Measurements from ENCODE around the gene SLC12A5.

Gene SLC12A5

DNA sequence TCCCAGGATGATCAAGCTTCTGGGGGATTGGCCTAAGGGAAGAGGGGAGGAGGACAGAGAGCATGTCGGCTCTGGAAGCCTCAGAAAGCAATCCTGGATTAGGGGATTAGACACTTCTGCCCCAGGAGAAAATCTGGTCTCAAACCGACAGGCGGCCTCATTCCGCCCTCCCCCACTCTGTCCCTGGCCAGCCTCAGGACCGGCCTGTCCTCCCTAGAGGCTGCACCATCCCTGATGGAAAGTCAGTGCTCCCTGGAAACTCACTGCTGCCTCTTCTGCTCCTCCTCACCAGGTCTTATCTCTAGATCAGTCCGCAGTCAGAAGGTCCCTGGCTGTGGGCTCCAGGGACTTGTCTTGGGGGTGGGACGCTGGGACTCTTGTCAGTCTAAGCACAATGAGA, 905 bp upstream of the SLC12A5 start:
- no peak for DNase-seq (ENCODE audit: low spot score)

DNA sequence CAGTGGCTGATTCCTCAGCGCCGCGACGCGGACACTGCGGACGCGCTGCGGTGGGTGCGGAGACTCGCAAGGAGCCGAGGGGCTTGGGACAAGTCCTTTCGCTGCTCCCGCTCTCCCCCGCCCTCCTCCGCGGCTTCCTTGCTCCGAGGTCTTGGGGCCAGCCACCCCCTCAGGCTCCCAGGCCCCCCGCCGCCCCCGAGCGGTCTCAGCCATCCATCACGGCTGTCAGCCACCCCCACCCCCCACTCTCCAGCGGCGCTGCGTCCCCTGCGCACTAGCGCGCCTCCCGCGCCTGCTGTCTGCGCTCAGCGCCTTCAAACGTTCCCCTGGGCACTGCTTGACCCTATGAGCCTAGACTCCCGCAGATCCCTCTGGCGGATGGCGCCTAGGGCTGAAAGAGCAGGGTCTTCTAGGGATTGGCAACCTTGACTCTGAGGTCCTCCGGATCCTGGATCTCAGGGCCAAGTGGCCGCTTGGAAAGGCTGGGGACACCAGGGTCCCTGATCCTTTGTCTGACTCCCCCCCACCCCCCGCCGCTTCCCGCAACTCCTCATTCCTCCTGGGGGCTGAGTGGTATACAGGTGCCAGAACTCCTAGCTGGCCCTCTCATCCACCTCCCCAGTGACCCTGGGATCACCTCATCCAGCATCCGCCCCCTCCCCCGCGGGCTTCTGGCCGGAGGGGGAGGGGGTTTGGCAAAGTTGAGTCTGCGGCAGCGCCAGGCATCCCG, 1.4 kb downstream of the SLC12A5 start:
- DNase-seq (ENCODE audit: low spot score) = no peak

DNA sequence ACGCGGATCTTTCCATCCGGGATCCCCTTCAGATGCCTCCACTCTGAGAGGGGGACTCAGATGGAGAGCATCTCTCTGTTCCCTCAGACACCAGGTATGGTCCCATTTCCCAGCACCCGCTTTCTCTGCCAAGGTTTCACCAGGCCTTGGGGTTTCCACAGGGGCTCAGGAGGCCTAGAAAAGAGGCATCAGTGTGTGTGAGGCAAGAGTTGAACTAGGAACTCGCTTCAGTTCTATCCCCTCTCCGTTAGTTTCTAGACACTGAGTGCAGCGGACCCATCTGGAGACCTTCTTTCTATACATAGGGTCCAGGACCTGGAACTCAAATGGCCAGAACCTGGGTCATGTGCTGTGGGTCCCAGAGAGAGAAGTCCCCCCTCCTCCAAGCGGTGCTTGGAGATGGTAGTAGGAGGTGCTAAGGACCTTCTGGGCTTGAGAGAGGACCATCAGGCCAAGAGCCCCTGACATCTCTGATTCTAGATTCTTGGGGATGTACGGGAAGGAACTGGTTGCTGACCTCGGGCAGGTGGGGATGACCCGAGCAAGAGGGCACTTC, 2.1 kb downstream of the SLC12A5 start:
- DNase-seq (ENCODE audit: low spot score) = no peak

DNA sequence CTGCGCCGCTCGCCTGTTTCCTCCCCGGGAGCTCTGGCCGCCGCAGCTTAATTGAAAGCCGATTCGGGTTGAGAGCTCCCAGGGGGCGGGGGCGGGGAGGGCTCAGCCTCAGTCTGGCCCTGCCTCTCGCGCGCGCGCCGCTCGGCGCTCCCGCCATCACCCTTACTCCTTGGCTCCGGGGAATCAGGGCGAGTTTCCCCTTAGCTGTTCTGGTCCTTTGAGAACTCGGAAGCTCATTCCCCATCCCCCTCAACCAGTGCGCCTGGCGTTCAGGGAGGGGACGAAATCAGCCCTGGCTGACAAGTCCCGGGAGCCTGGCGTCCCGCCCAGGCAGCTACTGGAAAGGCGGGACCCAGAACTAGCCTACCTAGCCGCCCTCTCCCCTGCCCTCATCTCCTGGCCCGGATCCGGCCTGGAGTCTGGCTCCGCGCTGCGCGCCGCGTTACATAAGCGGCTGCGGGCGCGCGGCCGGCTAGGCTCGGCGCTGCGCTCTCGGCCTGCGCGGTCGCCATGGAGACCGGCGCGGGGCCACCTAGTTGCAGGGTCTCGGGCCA, 2.8 kb downstream of the SLC12A5 start:
- DNase-seq (ENCODE audit: low spot score) = no peak

DNA sequence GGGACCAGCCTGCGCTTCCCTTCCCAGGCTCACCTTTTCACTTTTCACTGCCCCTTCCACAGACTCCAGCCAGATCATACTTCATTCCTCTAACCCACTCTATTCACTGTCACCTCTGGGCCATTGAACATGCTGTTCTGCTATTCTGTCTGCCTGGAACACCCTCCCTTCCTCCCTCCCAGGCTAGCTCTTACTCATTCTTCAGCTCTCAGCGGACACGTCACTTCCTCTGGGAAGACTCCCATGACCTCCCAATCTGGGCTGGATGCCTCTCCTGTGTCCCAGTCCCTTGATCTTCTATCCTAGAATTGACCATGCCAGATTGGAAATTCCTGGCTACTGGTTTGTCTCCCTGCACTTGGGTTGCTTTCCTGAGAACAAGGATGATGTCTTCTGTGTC, 5.0 kb downstream of the SLC12A5 start:
- peak; percentile 68 for DNase-seq (ENCODE audit: low spot score)

DNA sequence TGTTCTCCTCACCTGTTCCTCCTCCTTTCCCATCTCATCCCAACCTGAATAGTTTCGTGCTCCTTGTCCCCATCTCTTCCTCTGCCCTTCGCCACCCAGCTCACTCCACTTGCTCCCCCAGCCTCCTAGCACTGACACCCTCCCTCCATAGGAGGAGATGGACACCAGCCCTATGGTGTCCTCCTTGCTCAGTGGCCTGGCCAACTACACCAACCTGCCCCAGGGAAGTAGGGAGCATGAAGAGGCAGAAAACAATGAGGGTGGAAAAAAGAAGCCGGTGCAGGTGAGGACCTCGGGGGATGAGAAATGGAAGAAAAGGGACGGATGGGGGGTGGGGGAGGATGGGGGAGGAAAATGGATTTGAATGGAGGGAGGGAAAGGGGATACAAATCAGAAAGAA, 6.2 kb downstream of the SLC12A5 start:
- no peak for DNase-seq (ENCODE audit: low spot score)

DNA sequence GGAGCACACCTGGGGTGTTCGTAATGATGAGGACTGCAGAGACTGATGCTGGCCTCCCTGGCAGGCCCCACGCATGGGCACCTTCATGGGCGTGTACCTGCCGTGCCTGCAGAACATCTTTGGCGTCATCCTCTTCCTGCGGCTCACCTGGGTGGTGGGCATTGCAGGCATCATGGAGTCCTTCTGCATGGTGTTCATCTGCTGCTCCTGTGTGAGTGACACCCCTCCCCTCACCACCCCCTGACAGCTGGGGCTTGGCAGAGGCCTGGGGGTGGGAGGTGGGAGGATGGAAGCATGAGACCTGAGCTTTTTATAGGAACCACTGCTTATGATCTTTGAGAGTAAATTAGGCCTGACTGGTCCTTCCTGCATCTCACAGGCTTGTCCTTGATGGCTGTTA, 6.7 kb downstream of the SLC12A5 start:
- no peak for DNase-seq (ENCODE audit: low spot score)

DNA sequence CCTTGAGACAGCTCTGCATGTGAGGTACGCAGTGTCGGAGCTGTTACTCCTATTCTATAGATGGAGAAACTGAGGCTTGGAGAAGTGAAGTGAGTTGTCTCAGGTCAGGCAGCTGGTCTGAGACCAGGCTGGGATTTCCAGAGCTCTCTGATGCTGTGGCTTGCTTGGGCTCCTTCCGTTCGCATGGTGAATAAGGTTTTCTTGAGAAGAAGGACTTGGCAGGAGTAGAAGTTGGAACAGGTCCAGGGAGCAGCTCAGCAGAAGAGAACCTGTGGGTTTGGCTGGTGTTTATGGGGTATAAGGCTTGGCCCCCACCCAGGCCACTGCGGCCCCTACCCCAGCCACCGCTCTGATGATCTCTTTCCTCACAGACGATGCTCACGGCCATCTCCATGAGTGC, 7.4 kb downstream of the SLC12A5 start:
- DNase-seq (ENCODE audit: low spot score) = no peak

- no peak for DNase-seq (ENCODE audit: low spot score)
These were observed 8.0 kb downstream of the SLC12A5 start for GRCh38 chr20:46037036-46037435.

GRCh38 chr20:46040902-46041535, 12.0 kb downstream of the SLC12A5 start:
- peak; percentile 61 for DNase-seq (ENCODE audit: low spot score)

DNA sequence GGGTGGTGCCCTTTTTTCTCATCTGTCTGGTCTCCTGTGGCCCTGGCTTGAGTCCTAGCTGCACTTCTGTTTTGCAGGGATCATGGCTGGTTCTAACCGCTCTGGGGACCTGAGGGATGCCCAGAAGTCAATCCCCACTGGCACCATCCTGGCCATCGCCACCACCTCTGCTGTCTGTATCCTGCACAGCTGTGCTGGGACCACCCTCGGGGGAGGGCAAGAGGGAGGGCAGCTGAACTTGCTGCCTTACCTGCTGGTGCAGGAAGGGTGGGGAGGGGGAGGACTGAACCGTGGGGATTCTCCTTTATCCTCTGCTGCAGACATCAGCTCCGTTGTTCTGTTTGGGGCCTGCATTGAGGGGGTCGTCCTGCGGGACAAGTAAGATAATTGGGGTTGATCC, 14.5 kb downstream of the SLC12A5 start:
- no peak for DNase-seq (ENCODE audit: low spot score)

DNA sequence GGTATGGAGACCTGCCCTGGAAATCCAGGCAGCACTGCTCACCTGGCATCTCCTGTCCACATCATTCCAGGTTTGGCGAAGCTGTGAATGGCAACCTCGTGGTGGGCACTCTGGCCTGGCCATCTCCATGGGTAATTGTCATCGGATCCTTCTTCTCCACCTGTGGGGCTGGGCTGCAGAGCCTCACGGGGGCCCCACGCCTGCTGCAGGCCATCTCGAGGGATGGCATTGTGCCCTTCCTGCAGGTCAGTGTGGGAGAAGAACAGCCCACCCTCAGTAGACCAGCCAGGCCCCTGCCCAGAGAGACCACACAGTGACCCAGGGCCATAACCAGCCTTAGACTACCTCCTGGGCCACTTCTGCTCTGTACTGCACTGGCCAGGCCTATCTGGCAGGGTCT, 15.9 kb downstream of the SLC12A5 start:
- DNase-seq (ENCODE audit: low spot score) = no peak

DNA sequence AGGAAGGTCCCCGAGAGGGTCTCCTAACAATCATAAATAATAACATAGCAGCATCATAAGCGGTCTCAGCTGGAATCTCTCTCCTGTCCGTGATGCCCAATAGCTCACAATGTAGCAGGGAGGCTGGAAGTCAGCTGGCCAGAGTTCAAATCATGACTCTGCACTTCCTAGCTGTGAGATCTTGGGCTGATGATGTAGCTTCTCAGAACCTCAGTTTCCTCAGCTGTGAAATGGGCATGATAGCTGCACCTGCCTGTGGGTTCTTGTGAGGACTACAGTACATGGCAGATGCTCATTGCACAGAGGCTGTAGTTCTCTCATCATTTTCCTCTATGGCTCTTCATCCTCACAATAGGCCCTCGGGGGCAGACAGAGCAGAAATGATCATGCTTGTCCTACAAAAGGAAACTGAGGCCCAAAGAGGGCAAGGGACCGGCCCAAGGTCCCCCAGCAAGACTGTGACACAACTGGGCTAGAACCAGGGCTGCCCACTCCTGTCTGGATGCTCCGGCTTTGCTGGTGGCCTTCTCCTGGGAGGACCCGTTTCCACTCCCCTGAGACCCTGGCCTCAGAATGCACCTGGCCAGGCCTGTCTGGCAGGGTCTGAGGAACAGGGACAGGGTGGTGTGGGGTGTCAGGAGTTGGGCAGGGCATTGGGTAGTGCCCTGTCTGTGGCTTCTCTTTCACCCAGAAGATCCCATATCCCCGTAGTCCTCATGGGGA, 17.7 kb downstream of the SLC12A5 start:
- DNase-seq (ENCODE audit: low spot score) = no peak

- no peak for DNase-seq (ENCODE audit: low spot score)
These were observed 18.8 kb downstream of the SLC12A5 start for GRCh38 chr20:46047821-46048220.

GRCh38 chr20:46049190-46049589, 20.2 kb downstream of the SLC12A5 start:
- DNase-seq (ENCODE audit: low spot score) = no peak

GRCh38 chr20:46049815-46050214, 20.8 kb downstream of the SLC12A5 start:
- no peak for DNase-seq (ENCODE audit: low spot score)

DNA sequence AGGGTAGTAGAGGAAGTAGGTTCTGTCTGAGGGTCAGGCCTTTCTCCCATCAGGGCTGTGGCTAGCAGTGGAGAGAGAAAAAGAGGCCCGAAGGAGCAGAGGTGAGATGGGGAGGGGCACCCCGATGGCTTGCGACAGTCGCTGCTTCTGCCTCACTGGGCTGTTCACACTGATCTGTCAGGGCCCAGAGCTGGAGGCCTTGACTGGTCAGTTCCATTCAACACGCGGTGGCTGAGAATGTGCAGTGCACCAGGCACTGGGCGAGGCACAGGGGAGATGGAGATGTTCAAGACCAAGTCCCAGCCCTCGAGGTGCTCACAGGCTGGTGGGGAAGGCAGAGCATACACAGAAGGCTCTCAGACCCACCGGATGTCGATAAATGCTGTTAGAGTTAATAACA, 21.4 kb downstream of the SLC12A5 start:
- DNase-seq (ENCODE audit: low spot score) = no peak

GRCh38 chr20:46050885-46051284, 21.9 kb downstream of the SLC12A5 start:
- DNase-seq (ENCODE audit: low spot score) = no peak

GRCh38 chr20:46051556-46052308, 22.7 kb downstream of the SLC12A5 start:
- DNase-seq (ENCODE audit: low spot score) = peak; percentile 53

DNA sequence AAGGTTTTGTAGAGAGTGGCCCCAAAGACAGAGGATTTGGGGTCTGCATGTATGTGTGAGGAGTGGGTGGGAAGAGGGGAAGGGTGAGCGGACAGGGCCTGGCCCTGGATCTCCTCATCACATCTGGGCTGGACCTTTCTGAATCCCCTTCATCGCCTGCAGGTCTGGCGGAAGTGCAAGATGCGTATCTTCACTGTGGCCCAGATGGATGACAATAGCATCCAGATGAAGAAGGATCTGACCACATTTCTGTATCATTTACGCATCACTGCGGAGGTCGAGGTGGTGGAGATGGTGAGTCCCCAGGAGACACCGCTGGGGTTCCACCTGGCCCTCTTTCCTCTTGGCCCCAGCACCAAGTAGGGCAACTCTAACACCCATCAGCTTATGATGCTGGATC, 24.4 kb downstream of the SLC12A5 start:
- DNase-seq (ENCODE audit: low spot score) = no peak

- no peak for DNase-seq (ENCODE audit: low spot score)
These were observed 25.6 kb downstream of the SLC12A5 start for GRCh38 chr20:46054606-46055005.

GRCh38 chr20:46055269-46055668, 26.3 kb downstream of the SLC12A5 start:
- DNase-seq (ENCODE audit: low spot score) = no peak
